WTC11 (cell line): ENCODE results near the gene IFITM5. TPM values are rescaled to one million over a fixed set of nuclear protein-coding genes. Genes with fewer than 3 reads are reported as not detected.

ENCODE experiments used
- ATAC-seq: fragments of 200-7000 bp; cut with Tn5 transposase; 2 replicates; pipeline ENCODE4 v1.10.0; 2021; ENCODE audit warnings: mild to moderate bottlenecking, moderate library complexity
- CTCF ChIA-PET: fragments of 300-600 bp; sonication (Branson Sonifier 250); formaldehyde crosslinking; loops from one replicate; lab custom pipeline; 2021; ENCODE audit warnings: antibody characterized with exemption; lab: Charles Lee
- POLR2A ChIA-PET: fragments of 350-600 bp; sonication (Branson Sonifier 250); formaldehyde crosslinking; loops from one replicate; lab custom pipeline; 2021; ENCODE audit warnings: antibody characterized with exemption; lab: Charles Lee
- DNase-seq: peaks from one replicate; pipeline ENCODE4 v3.0.0; 2021; ENCODE audit warnings: low spot score
- H3K27ac Mint-ChIP-seq: 2 replicates; pipeline ENCODE4 v1.8.0; 2021; ENCODE audit warnings: mixed read lengths
- H3K27me3 Mint-ChIP-seq: 2 replicates; pipeline ENCODE4 v1.8.0; 2021; ENCODE audit warnings: low read depth, mild to moderate bottlenecking, moderate library complexity, mixed read lengths
- H3K36me3 Mint-ChIP-seq: 2 replicates; pipeline ENCODE4 v1.8.0; 2021; ENCODE audit warnings: mixed read lengths
- H3K4me1 Mint-ChIP-seq: 2 replicates; pipeline ENCODE4 v1.8.0; 2022; ENCODE audit warnings: mixed read lengths
- H3K4me3 Mint-ChIP-seq: 2 replicates; pipeline ENCODE4 v1.8.0; 2021; ENCODE audit warnings: mild to moderate bottlenecking, moderate library complexity, mixed read lengths
- H3K9me3 Mint-ChIP-seq: 2 replicates; pipeline ENCODE4 v1.8.0; 2021; ENCODE audit warnings: mixed read lengths
- CREM ChIP-seq: sonication (generic); formaldehyde crosslinking; IDR thresholded peaks from 2 replicates; pipeline ENCODE4 v1.8.1; 2022; ENCODE audit warnings: mild to moderate bottlenecking, missing genetic modification reagents, moderate library complexity
- CTCF ChIP-seq: fragments of 200-600 bp; IDR thresholded peaks from 2 replicates; pipeline ENCODE4 v1.8.0; 2022; ENCODE audit warnings: antibody characterized with exemption
- E2F5 ChIP-seq: sonication (generic); formaldehyde crosslinking; IDR thresholded peaks from 2 replicates; pipeline ENCODE4 v1.8.1; 2022; ENCODE audit warnings: mild to moderate bottlenecking, moderate library complexity, missing genetic modification reagents
- HMGXB4 ChIP-seq: sonication (generic); formaldehyde crosslinking; IDR thresholded peaks from 2 replicates; pipeline ENCODE4 v1.8.1; 2023; ENCODE audit warnings: mild to moderate bottlenecking, moderate library complexity, missing genetic modification reagents
- JUN ChIP-seq: sonication (generic); formaldehyde crosslinking; IDR thresholded peaks from 2 replicates; pipeline ENCODE4 v1.8.0; 2023; ENCODE audit warnings: mild to moderate bottlenecking, missing genetic modification reagents
- MXD4 ChIP-seq: fragments of 250-450 bp; sonication (Bioruptor Pico); IDR thresholded peaks from 2 replicates; pipeline ENCODE4 v1.8.0; 2021; ENCODE audit warnings: mild to moderate bottlenecking, moderate library complexity, borderline replicate concordance
- MYBL2 ChIP-seq: sonication (generic); formaldehyde crosslinking; IDR thresholded peaks from 2 replicates; pipeline ENCODE4 v1.8.1; 2023; ENCODE audit warnings: mild to moderate bottlenecking, moderate library complexity, missing genetic modification reagents
- TCF7 ChIP-seq: sonication (generic); formaldehyde crosslinking; IDR thresholded peaks from 2 replicates; pipeline ENCODE4 v1.8.0; 2022; ENCODE audit warnings: mild to moderate bottlenecking, low read depth, missing genetic modification reagents, moderate library complexity
- ZBTB21 ChIP-seq: sonication (generic); formaldehyde crosslinking; IDR thresholded peaks from 2 replicates; pipeline ENCODE4 v1.8.1; 2023; ENCODE audit warnings: mild to moderate bottlenecking, missing genetic modification reagents, borderline replicate concordance
- ZNF232 ChIP-seq: sonication (generic); formaldehyde crosslinking; IDR thresholded peaks from 2 replicates; pipeline ENCODE4 v1.8.0; 2022; ENCODE audit warnings: mild to moderate bottlenecking, missing genetic modification reagents
- ZSCAN18 ChIP-seq: fragments of 250-450 bp; sonication (Bioruptor Pico); IDR thresholded peaks from 2 replicates; pipeline ENCODE4 v2.1.2; 2022; ENCODE audit warnings: mild to moderate bottlenecking, moderate library complexity
- total RNA-seq: library from RNA; stranded (reverse); gene quantifications from 3 replicates; pipeline ENCODE4 v1.2.3, GENCODE V29; 2021
- TF ChIP-seq, protein P1 (sequence below): sonication (generic); formaldehyde crosslinking; IDR thresholded peaks from 2 replicates; pipeline ENCODE4 v1.8.0; 2023; ENCODE audit warnings: missing genetic modification reagents
- TF ChIP-seq, protein P2 (sequence below): sonication (generic); formaldehyde crosslinking; IDR thresholded peaks from 2 replicates; pipeline ENCODE4 v1.8.1; 2022; ENCODE audit warnings: mild to moderate bottlenecking, missing genetic modification reagents, moderate library complexity, borderline replicate concordance
- TF ChIP-seq, protein P3 (sequence below): sonication (generic); formaldehyde crosslinking; IDR thresholded peaks from 2 replicates; pipeline ENCODE4 v1.8.0; 2022; ENCODE audit warnings: mild to moderate bottlenecking, missing genetic modification reagents
- TF ChIP-seq, protein P4 (sequence below): sonication (generic); formaldehyde crosslinking; IDR thresholded peaks from 2 replicates; pipeline ENCODE4 v1.8.1; 2022; ENCODE audit warnings: low read depth, mild to moderate bottlenecking, moderate library complexity, missing genetic modification reagents, borderline replicate concordance

The IFITM5 gene
- total RNA-seq, 1 experiment from 2014 or later: not detected

DNA sequence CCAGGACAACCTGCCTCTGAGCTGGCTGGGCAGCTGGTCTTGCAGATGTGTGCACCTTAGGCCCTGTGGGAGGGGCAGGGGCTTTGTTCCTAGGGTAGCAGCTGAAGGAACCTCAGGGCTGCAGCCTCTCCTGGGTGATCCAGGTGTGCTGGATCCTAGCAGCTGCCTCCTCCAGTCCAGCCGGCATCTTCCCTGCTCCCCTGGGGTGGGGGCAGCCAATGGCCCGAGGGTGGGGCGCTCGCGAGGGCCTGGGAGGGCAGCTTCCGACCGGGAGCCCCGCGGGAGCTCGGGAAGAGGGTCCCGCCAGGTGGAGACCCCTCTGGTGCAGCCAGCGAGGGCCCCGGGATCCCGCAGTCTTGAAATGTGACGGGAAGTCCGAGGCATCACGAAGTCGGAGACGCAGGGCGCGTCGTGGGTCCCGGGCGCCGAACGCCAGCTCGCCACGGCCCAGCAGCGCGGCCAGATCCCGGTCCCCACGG is 16.2 kb upstream of the IFITM5 start:
- Mint-ChIP-seq H3K36me3 (peaks cover 11% of the 10 kb centered on the region), H3K4me1 (peaks cover 43% of the 10 kb centered on the region), H3K27me3 (no peaks in the 10 kb centered on the region), H3K9me3 (no peaks in the 10 kb centered on the region), H3K27ac (no peak overlapping the region), H3K4me3 (peak overlapping the region; percentile 97)
- DNase-seq (no peak), ATAC-seq (no peak)
- ChIA-PET CTCF (interaction anchor here (1.4 to 3.6 kb wide), 5 partner anchors 10 to 92 kb away, joined by 3 to 34 read pairs (median 5); no protein-coding TSS in a partner anchor), POLR2A (interaction anchor here (0.9 to 1.8 kb wide), 3 partner anchors 25 to 47 kb away, joined by 3 to 9 read pairs (median 5); no protein-coding TSS in a partner anchor)
- TF ChIP-seq TCF7 (CRISPR knock-in tag): no peak
- 0 out of 2 replicates have a peak, but pooled peaks have one; percentile 20 for TF ChIP-seq HMGXB4 (CRISPR knock-in tag)
- 0 out of 2 replicates have a peak, but pooled peaks have one; percentile 41 for TF ChIP-seq MYBL2 (CRISPR knock-in tag)
- TF ChIP-seq MXD4 (CRISPR knock-in tag): no peak
- TF ChIP-seq CREM (CRISPR knock-in tag): no peak
- TF ChIP-seq, protein P1, sequence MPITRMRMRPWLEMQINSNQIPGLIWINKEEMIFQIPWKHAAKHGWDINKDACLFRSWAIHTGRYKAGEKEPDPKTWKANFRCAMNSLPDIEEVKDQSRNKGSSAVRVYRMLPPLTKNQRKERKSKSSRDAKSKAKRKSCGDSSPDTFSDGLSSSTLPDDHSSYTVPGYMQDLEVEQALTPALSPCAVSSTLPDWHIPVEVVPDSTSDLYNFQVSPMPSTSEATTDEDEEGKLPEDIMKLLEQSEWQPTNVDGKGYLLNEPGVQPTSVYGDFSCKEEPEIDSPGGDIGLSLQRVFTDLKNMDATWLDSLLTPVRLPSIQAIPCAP (CRISPR knock-in tag): 0 out of 2 replicates have a peak, but pooled peaks have one; percentile 6
- no peak for TF ChIP-seq ZBTB21

- Mint-ChIP-seq H3K27me3 (no peaks in the 10 kb centered on the region), H3K36me3 (peaks cover 11% of the 10 kb centered on the region), H3K9me3 (no peaks in the 10 kb centered on the region), H3K4me1 (peaks cover 43% of the 10 kb centered on the region), H3K27ac (no peak overlapping the region), H3K4me3 (peak overlapping the region; percentile 97)
- CTCF ChIA-PET: interaction anchor here (1.4 to 3.6 kb wide), 3 partner anchors 9 to 65 kb away, joined by 3 to 34 read pairs (median 8); no protein-coding TSS in a partner anchor
- POLR2A ChIA-PET: interaction anchor here (0.9 to 1.8 kb wide), 3 partner anchors 25 to 47 kb away, joined by 3 to 9 read pairs (median 5); no protein-coding TSS in a partner anchor
- no peak for ATAC-seq
- TF ChIP-seq ZNF232 (CRISPR knock-in tag) (no peak), JUN (0 out of 2 replicates have a peak, but pooled peaks have one; percentile 15), ZSCAN18 (no peak), E2F5 (CRISPR knock-in tag) (no peak), CTCF (no peak)
- TF ChIP-seq, protein P2, sequence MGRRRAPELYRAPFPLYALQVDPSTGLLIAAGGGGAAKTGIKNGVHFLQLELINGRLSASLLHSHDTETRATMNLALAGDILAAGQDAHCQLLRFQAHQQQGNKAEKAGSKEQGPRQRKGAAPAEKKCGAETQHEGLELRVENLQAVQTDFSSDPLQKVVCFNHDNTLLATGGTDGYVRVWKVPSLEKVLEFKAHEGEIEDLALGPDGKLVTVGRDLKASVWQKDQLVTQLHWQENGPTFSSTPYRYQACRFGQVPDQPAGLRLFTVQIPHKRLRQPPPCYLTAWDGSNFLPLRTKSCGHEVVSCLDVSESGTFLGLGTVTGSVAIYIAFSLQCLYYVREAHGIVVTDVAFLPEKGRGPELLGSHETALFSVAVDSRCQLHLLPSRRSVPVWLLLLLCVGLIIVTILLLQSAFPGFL (CRISPR knock-in tag): no peak
- TF ChIP-seq, protein P3, sequence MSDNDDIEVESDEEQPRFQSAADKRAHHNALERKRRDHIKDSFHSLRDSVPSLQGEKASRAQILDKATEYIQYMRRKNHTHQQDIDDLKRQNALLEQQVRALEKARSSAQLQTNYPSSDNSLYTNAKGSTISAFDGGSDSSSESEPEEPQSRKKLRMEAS: peak; percentile 19; the same call in 1 of the 2 replicates
- TF ChIP-seq, protein P4, sequence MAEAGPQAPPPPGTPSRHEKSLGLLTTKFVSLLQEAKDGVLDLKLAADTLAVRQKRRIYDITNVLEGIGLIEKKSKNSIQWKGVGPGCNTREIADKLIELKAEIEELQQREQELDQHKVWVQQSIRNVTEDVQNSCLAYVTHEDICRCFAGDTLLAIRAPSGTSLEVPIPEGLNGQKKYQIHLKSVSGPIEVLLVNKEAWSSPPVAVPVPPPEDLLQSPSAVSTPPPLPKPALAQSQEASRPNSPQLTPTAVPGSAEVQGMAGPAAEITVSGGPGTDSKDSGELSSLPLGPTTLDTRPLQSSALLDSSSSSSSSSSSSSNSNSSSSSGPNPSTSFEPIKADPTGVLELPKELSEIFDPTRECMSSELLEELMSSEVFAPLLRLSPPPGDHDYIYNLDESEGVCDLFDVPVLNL: no peak
- no peak for DNase-seq
Measured at GRCh38 chr11:315051-315481, 15.7 kb upstream of the IFITM5 start.
